ENCODE measurements around the gene AREL1. TPM values are rescaled to one million over a fixed set of nuclear protein-coding genes. Genes with fewer than 3 reads are reported as not detected.

AREL1 gene
- total and polyA plus RNA-seq, 2 of the 8 experiments (the other 6 are each of a cell fraction or from before 2014, with no cell fraction given) = 31.4 to 49.1 TPM

GRCh38 chr14:74684434-74684833 lies 28.4 kb downstream of the AREL1 start:
- no peak overlapping the region for H4K91ac ChIP-seq (replicated peaks; ENCODE audit: insufficient read length, low read length)
- peaks cover 2 to 34% (median 7%) of the 10 kb centered on the region in 4 experiments; a peak in 7 of 8 replicates for H3K36me3 ChIP-seq (ENCODE audit: control insufficient read depth in 2 of 4, insufficient read depth in 4 of 4, low read length in 3 of 4)
- H4K5ac ChIP-seq (ENCODE audit: insufficient read length, low read depth, low read length) = no peak overlapping the region
- H3K79me1 ChIP-seq (ENCODE audit: low read depth, low read length) = no peaks in the 10 kb centered on the region
- no peak overlapping the region; the same call in 1 of the 2 replicates for H4K8ac ChIP-seq (ENCODE audit: extremely low read depth, insufficient read depth, low read length)
- no peak overlapping the region for H3K4me3 ChIP-seq (ENCODE audit: extremely low read depth in 1 of 4, insufficient read depth in 2 of 4, low read depth in 3 of 4, low read length in 4 of 4)
- no peak overlapping the region for H2AK5ac ChIP-seq (ENCODE audit: low read depth, low read length)
- no peak overlapping the region for H3K56ac ChIP-seq (replicated peaks; ENCODE audit: insufficient read length, low read depth, low read length)
- no peak overlapping the region for H2BK120ac ChIP-seq (replicated peaks; ENCODE audit: low read depth, low read length)
- H3K4ac ChIP-seq (replicated peaks; ENCODE audit: insufficient read length, low read depth, low read length) = no peak overlapping the region
- ChIA-PET CTCF (ENCODE audit: partially characterized antibody) (interaction anchor here (1.2 kb wide), 1 partner anchor 48 kb away, joined by 3 read pairs; no protein-coding TSS in a partner anchor), POLR2A (ENCODE audit: partially characterized antibody) (no interaction called here)
- H2BK5ac ChIP-seq (ENCODE audit: low read depth, low read length) = no peak overlapping the region
- H3K14ac ChIP-seq (ENCODE audit: insufficient read length) = no peak overlapping the region
- peaks cover 0 to 3% of the 10 kb centered on the region in 2 experiments for H4K20me1 ChIP-seq (replicated peaks in 1 of 2; ENCODE audit: control insufficient read depth in 1 of 2, insufficient read depth in 2 of 2, low read length in 2 of 2)
- no peaks in the 10 kb centered on the region for H3K23me2 ChIP-seq (ENCODE audit: low read depth, low read length)
- WGBS, 2 experiments (ENCODE audit: extremely low coverage in 1 of 2, insufficient coverage in 1 of 2, insufficient read length in 1 of 2, insufficient replicate concordance in 2 of 2, low coverage in 1 of 2, low lambda C conversion rate in 2 of 2, missing lambda C conversion rate in 1 of 2) = 90% methylated on average over 12 of the region's 12 CpGs; no CpG with 5 or more reads in 1 of the 2 experiments
- H3K79me2 ChIP-seq (ENCODE audit: control insufficient read depth in 1 of 2, insufficient read depth in 2 of 2, low read length in 2 of 2) = no peaks in the 10 kb centered on the region
- H3K23ac ChIP-seq (ENCODE audit: insufficient read length) = no peak overlapping the region
- H2BK15ac ChIP-seq (ENCODE audit: low read length) = no peak overlapping the region
- DNase-seq (ENCODE audit: low read depth in 1 of 2, low spot score in 2 of 2) (no peak), FAIRE-seq (no peak)
- no peaks in the 10 kb centered on the region for H3K9me3 ChIP-seq (ENCODE audit: insufficient read depth in 2 of 2, low read depth in 1 of 2, low read length in 1 of 2)
- H2BK20ac ChIP-seq (ENCODE audit: low read length) = no peak overlapping the region
- H3K27ac ChIP-seq (ENCODE audit: low read depth, low read length) = no peak overlapping the region
- no peak overlapping the region for H2AFZ ChIP-seq (ENCODE audit: low read length)
- no peak overlapping the region for H2BK12ac ChIP-seq (ENCODE audit: low read depth, low read length)
- no peak overlapping the region for H3K18ac ChIP-seq (ENCODE audit: extremely low read depth, low read length)
- H3K4me2 ChIP-seq (ENCODE audit: insufficient read depth in 1 of 2, low read depth in 2 of 2, low read length in 2 of 2) = no peak overlapping the region
- H3K4me1 ChIP-seq (replicated peaks in 1 of 4; ENCODE audit: control insufficient read depth in 3 of 4, insufficient read depth in 4 of 4, low read length in 3 of 4) = peaks cover 0 to 3% (median 0%) of the 10 kb centered on the region in 4 experiments; a peak in 2 of 7 replicates
- H3K27me3 ChIP-seq (replicated peaks in 1 of 4; ENCODE audit: control insufficient read depth in 3 of 4, extremely low read depth in 1 of 4, insufficient read depth in 3 of 4, low read length in 3 of 4) = no peaks in the 10 kb centered on the region
- H3K9ac ChIP-seq (replicated peaks in 1 of 4; ENCODE audit: extremely low read depth in 1 of 4, low read depth in 3 of 4, low read length in 3 of 4) = no peak overlapping the region
- TF ChIP-seq RXRA (IDR thresholded peaks at IDR 0.05; ENCODE audit: insufficient read depth, low read depth, low read length) (no peak), HDAC6 (IDR thresholded peaks at IDR 0.05; ENCODE audit: low read depth, low read length) (no peak), SIN3A (conservative IDR thresholded peaks at IDR 0.05 in 1 of 2, IDR thresholded peaks at IDR 0.05 in 1 of 2; ENCODE audit: low read depth in 1 of 2, low read length in 2 of 2) (no peak), CBX8 (IDR thresholded peaks at IDR 0.05; ENCODE audit: borderline replicate concordance, low read depth, low read length) (no peak), TAF1 (IDR thresholded peaks at IDR 0.05; ENCODE audit: low read depth, low read length) (no peak), SRF (IDR thresholded peaks at IDR 0.05; ENCODE audit: low read depth, low read length) (no peak), YY1 (IDR thresholded peaks at IDR 0.05; ENCODE audit: low read depth, low read length) (no peak), CREB1 (IDR thresholded peaks at IDR 0.05) (no peak), TEAD4 (IDR thresholded peaks at IDR 0.05; ENCODE audit: low read depth, low read length) (no peak), FOSL1 (IDR thresholded peaks at IDR 0.05; ENCODE audit: insufficient read depth, low read depth, low read length) (no peak), CEBPB (IDR thresholded peaks at IDR 0.05; ENCODE audit: low read depth, low read length) (no peak), ATF2 (IDR thresholded peaks at IDR 0.05; ENCODE audit: low read length) (no peak)
- TF ChIP-seq, protein P1, sequence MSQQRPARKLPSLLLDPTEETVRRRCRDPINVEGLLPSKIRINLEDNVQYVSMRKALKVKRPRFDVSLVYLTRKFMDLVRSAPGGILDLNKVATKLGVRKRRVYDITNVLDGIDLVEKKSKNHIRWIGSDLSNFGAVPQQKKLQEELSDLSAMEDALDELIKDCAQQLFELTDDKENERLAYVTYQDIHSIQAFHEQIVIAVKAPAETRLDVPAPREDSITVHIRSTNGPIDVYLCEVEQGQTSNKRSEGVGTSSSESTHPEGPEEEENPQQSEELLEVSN (IDR thresholded peaks at IDR 0.05) = no peak
